Measurements from ENCODE around the gene TMEM247. TPM values are rescaled to one million over a fixed set of nuclear protein-coding genes. Genes with fewer than 3 reads are reported as not detected.

Gene TMEM247
- total and polyA plus RNA-seq, 10 of the 15 experiments (the other 5 are each of a cell fraction or from before 2014, with no cell fraction given): not detected

DNA sequence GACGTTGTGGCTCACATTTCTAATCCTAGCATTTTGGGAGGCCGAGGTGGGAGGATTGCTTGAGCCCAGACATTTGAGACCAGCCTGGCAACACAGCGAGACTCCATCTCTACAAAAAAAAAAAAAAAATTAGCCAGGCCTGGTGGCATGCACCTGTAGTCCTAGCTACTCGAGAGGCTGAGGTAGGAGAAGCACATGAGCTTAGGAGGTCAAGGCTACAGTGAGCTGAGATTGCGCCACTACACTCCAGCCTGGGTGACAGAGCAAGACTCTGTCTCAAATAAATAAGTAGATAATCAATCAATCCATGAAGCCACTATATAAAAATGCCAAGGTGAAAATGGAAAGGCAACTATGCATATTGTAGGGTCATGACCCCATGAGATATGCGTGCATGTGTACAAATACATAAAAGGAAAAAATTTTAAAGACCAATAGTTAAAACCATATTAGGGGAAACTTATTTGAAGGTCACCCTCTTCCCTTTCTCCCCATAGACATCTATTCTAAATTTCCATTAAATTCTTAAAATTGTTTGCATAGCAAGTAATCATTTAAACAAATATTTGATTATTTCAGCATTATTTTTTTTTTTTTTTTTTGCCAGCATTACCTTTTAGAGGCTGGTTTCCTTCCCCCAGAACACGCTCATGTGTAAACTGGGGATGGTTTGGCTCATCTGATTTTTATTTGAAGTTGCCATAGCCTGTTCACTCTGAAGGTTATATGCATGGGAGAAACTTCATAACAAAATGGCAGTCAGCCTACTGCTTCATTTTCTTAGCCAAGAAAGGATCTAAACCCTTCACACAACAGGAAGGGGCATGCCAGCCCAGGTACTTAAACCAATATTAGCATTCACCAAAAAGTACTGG lies 37.3 kb upstream of the TMEM247 start:
- ATAC-seq: no peak
- Histone ChIP-seq H3K27me3 (replicated peaks in 1 of 2; ENCODE audit: control insufficient read depth in 2 of 2, insufficient read depth in 2 of 2, low read length in 1 of 2) (no peaks in the 10 kb centered on the region; a peak in 1 of 4 replicates), H3K4me2 (ENCODE audit: control insufficient read depth, insufficient read depth) (no peak overlapping the region), H3K4me3 (no peak overlapping the region), H3K9ac (ENCODE audit: control insufficient read depth, insufficient read depth, low read length) (no peak overlapping the region), H3K27ac (ENCODE audit: control insufficient read depth, insufficient read depth) (no peak overlapping the region), H3K79me2 (ENCODE audit: control insufficient read depth, insufficient read depth, low read length) (no peaks in the 10 kb centered on the region), H3K4me1 (ENCODE audit: control insufficient read depth, insufficient read depth, low read length) (no peaks in the 10 kb centered on the region), H3K9me3 (replicated peaks; ENCODE audit: control insufficient read depth, insufficient read depth, low read length) (no peaks in the 10 kb centered on the region; the same call in 2 of the 3 replicates), H2AFZ (ENCODE audit: control insufficient read depth, low read depth, low read length) (no peak overlapping the region), H4K20me1 (ENCODE audit: control insufficient read depth, insufficient read depth) (no peaks in the 10 kb centered on the region), H3K36me3 (ENCODE audit: control insufficient read depth in 2 of 2, insufficient read depth in 2 of 2, low read length in 1 of 2) (no peaks in the 10 kb centered on the region)
- in situ Hi-C loops (cut with MboI) (no loop called here), intact Hi-C loops (cut with micrococcal nuclease; ENCODE audit: unreplicated experiment) (no loop called here)
- CTCF ChIA-PET: no interaction called here
- 20% methylated on average over 7 of the region's 7 CpGs for WGBS (ENCODE audit: insufficient coverage, insufficient replicate concordance, low lambda C conversion rate, missing lambda C conversion rate)
- RAD21 ChIA-PET (ENCODE audit: unreplicated experiment): interaction anchor here (1.1 kb wide), 1 partner anchor 45 kb away, joined by 3 read pairs; no protein-coding TSS in a partner anchor
- no peak for FAIRE-seq
- DNase-seq (ENCODE audit: low read depth, low spot score): no peak
- no TSS peak for BruUV-seq (replicated peaks)
- POLR2A ChIA-PET: interaction anchor here (0.6 kb wide), 1 partner anchor 862 kb away, joined by 4 read pairs; no protein-coding TSS in a partner anchor
- SMC1A ChIA-PET (ENCODE audit: uncharacterized antibody, unreplicated experiment): interaction anchor here (0.7 to 2.1 kb wide), 2 partner anchors 18 to 107 kb away, joined by 3 to 7 read pairs; no protein-coding TSS in a partner anchor
- TF ChIP-seq, protein P1, sequence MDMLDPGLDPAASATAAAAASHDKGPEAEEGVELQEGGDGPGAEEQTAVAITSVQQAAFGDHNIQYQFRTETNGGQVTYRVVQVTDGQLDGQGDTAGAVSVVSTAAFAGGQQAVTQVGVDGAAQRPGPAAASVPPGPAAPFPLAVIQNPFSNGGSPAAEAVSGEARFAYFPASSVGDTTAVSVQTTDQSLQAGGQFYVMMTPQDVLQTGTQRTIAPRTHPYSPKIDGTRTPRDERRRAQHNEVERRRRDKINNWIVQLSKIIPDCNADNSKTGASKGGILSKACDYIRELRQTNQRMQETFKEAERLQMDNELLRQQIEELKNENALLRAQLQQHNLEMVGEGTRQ (IDR thresholded peaks at IDR 0.05; ENCODE audit: borderline replicate concordance, low read depth, low read length): no peak
- TF ChIP-seq, protein P2, sequence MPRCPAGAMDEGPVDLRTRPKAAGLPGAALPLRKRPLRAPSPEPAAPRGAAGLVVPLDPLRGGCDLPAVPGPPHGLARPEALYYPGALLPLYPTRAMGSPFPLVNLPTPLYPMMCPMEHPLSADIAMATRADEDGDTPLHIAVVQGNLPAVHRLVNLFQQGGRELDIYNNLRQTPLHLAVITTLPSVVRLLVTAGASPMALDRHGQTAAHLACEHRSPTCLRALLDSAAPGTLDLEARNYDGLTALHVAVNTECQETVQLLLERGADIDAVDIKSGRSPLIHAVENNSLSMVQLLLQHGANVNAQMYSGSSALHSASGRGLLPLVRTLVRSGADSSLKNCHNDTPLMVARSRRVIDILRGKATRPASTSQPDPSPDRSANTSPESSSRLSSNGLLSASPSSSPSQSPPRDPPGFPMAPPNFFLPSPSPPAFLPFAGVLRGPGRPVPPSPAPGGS (IDR thresholded peaks at IDR 0.05; ENCODE audit: borderline replicate concordance, insufficient read depth, low read depth, low read length, poor library complexity, severe bottlenecking): no peak
- no peak for TF ChIP-seq SMAD1 (IDR thresholded peaks at IDR 0.05; ENCODE audit: low read depth, partially characterized antibody)
- TF ChIP-seq, protein P3, sequence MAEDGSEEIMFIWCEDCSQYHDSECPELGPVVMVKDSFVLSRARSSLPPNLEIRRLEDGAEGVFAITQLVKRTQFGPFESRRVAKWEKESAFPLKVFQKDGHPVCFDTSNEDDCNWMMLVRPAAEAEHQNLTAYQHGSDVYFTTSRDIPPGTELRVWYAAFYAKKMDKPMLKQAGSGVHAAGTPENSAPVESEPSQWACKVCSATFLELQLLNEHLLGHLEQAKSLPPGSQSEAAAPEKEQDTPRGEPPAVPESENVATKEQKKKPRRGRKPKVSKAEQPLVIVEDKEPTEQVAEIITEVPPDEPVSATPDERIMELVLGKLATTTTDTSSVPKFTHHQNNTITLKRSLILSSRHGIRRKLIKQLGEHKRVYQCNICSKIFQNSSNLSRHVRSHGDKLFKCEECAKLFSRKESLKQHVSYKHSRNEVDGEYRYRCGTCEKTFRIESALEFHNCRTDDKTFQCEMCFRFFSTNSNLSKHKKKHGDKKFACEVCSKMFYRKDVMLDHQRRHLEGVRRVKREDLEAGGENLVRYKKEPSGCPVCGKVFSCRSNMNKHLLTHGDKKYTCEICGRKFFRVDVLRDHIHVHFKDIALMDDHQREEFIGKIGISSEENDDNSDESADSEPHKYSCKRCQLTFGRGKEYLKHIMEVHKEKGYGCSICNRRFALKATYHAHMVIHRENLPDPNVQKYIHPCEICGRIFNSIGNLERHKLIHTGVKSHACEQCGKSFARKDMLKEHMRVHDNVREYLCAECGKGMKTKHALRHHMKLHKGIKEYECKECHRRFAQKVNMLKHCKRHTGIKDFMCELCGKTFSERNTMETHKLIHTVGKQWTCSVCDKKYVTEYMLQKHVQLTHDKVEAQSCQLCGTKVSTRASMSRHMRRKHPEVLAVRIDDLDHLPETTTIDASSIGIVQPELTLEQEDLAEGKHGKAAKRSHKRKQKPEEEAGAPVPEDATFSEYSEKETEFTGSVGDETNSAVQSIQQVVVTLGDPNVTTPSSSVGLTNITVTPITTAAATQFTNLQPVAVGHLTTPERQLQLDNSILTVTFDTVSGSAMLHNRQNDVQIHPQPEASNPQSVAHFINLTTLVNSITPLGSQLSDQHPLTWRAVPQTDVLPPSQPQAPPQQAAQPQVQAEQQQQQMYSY (CRISPR knock-in tag; IDR thresholded peaks at IDR 0.05): no peak
- no peak for TF ChIP-seq RAD21 (IDR thresholded peaks at IDR 0.05; ENCODE audit: insufficient read depth, low read depth, low read length)
- TF ChIP-seq JUND (IDR thresholded peaks at IDR 0.05; ENCODE audit: low read depth, low read length): no peak
- TF ChIP-seq HSF1 (IDR thresholded peaks at IDR 0.05; ENCODE audit: low read depth, low read length): no peak
- TF ChIP-seq NFYA (IDR thresholded peaks at IDR 0.05; ENCODE audit: borderline replicate concordance, low read depth, low read length): no peak
- no peak for TF ChIP-seq E4F1 (IDR thresholded peaks at IDR 0.05; ENCODE audit: borderline replicate concordance, partially characterized antibody)
- TF ChIP-seq SIN3A (IDR thresholded peaks at IDR 0.05; ENCODE audit: low read depth, low read length): no peak

All from GM12878 (cell line).